ENCODE results near the gene CFAP74. TPM values are rescaled to one million over a fixed set of nuclear protein-coding genes. Genes with fewer than 3 reads are reported as not detected.
A peak's percentile ranks its signal among the peaks of the same experiment; 100 is the strongest.

CFAP74 gene
- total RNA-seq, 1 donor from 2014 or later = 0.41 TPM

DNA sequence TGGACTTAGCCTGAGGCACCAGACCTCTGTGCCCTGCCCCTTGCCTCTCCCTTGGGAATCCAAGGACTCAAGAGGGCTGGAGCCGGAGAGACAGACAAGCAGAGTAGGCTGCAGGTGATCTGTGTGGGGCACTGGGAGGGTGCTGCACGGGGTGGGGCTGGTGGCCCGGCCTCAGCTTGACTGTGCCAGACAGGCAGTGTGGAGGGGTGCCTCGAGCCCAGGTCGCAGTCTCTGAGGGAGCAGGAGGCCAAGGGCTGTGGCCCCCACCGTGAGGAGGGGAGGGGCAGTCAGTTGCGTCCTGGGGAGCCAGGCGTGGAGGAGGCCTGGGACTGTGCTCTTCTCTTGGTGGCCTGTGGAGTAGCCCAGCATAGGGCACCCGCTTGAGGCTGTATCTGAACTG is 19.6 kb upstream of the CFAP74 start:
- DNase-seq (ENCODE audit: low spot score in 2 of 2) (no peak), FAIRE-seq (no peak)

DNA sequence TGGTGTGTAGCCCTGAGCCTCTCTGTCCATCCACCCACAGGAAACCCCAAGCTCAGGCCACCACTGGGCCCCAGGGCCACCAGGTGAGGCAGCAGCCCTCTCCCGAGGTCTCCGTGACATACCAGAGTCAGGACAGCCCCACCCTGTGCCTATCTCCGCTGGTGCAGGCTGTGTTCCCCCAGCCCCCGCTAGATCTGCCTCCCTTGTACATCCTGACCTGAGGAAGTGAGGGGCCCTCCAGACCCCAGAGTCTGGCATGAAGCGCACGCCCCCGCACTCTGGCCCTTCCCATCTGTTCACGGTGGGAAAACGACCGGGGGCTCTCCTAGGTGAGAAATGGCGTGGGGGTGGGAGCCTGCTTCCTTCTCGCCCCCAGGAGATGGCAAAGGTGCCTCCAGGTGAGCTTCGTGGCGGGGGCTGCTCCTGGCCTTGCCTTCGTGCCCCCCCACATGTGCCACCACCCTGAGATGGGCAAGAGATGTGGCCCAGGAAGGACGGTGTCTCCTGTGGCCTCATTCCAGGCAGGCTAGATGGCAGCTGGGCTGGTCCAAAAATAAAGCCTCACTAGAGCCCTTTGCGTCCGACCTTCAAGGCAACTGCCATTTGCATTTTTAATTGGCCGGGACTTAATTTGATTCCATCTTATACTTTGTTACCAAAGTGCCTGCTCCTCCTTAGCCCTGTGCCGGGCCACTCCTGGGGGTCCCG is 18.6 kb upstream of the CFAP74 start:
- DNase-seq (ENCODE audit: low spot score in 2 of 2) = no peak
- no peak for FAIRE-seq

DNA sequence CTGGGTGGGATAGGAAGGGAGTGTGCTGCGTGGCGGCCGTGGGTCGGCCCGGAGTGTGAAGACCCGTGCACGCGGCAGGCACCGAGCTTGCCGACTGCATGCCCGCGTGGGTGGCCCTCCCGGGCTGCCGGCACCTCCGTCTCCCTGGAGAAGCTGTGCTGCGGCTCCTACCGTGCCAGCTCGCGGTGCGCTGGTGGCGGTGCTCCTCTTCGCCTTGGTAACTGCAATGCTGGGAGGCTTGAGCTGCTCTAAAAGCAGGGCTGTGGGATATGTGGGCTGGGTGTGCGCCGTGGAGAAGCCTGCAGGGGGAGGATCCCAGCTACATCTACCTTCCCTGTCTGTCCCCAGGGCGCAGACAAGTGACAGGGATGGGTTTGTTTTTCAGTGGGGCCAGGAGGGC is 18.0 kb upstream of the CFAP74 start:
- no peak for DNase-seq (ENCODE audit: low spot score in 2 of 2)
- no peak for FAIRE-seq

DNA sequence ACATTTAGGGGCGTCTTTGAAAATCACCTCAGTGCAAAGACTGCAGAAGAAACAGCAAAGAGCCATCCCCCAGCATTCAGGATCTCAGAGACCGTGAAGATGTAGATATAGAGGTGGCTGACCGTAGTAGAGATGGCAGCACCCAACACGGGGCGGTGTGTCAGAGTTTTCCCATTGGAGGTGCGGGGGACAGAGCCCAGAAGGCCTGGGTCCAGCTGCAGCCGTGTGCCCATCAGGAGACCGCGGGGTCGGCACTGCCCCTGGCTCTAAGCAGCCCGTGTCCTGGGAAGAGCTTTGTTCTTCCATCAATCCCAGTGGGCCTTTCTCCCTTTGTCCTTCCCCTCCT is 16.7 kb upstream of the CFAP74 start:
- DNase-seq (ENCODE audit: low spot score in 2 of 2) (no peak), FAIRE-seq (no peak)

DNA sequence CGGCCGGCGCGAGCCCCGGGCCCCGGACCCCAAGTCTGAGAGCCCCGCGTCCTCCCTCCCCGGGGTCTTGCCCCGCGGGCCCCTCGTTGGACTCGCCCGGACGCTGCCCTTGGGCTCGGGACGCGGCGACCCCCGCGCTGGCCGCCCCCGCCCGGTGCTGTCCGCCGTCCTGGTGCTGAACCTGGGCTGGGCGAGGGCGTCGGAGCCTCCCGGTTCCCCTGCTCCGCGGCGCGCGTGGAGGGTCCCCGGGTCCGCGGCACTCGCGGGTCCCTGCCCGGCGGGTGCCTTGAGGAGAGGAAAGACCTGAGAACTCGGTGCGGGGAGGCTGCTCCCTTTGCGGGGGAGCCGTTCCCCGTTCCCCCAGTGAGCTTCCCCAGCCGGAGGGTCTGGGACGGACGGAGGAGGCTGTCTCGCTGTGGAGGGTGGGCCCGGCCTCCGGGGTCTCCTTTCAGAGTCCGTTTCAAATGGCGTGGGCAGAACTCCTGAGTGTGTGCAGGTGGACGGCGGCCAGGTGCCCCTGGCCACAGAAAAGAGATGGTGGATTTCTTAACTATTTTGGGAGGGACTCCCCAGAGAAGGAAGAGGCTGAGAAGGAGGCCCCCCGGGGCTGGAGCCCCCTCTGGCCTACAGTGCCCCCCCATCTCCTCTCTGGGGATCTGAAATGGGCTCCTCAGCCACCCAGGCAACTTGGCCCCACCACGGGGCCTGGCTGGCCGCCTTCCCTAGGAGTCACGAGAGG is 16.2 kb upstream of the CFAP74 start:
- DNase-seq (ENCODE audit: low spot score in 2 of 2) = no peak
- no peak for FAIRE-seq

DNA sequence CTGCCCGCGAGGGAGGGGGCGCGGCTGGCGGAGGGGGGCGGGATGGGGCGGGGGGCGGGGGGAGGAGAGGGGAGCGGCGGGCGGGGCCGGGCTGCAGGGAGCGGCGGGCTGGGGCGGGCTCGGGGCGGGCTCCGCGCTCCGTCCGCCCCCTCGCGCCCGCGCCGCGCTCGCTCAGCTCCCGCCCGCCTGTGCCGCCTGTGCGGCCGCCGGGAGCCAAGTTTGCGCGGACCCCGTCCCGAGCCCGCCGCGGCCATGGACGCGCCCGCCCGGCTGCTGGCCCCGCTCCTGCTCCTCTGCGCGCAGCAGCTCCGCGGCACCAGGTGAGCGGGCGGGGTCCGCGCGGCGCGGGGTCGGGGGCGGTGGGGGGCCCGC is 15.6 kb upstream of the CFAP74 start, which contains the start of gene GABRD:
Gene GABRD (plus strand): TSS at position 174 of the 372 bp plus-strand sequence. CDS start 79 bp downstream, at position 253.
- DNase-seq (ENCODE audit: low spot score in 2 of 2) (peak in 1 of 2 donors; percentile 76), FAIRE-seq (no peak)

DNA sequence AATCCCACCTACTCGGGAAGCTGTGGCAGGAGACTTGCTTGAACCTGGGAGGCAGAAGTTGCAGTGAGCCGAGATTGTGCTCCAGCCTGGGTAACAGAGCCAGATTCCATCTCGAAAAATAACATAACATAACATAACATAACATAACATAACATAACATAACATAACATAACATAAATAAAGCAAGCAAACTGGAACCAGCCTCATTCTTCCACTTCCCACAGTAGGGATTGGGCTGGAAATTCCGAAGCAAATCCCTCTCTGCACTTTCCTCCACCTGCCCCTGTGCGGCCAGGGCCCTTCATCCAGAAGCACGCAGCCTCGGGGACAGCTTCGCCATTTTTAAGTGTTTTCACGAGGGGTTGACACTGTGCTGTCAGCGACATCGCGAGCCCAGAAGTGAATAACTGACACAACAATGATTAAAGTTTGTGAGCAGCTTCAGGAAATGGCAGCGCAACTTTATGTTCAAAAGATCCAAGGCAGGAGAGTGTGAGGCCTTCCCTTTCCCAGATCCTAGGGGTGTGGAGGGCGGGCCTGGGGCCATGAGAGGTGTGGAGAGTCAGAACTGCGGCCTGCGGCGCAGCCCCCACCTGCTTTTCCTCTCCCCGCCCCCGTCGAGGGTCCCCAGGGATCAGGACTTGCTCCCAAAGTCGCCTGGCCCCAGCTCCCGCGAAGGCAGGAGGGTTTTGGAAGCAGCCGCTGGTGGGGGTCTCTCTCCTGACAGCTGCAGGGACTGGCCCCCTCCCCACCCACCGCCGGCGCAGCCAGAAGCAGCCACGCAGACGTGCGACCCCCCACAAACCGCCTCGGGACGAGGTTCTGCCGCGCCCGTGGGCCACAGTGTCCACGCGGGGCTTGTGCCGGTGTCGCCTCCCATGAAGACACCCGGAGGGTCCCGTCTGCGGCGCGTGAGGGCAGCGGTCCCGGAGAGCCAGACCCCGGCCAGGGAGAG is 14.9 kb upstream of the CFAP74 start:
- no peak for DNase-seq (ENCODE audit: low spot score in 2 of 2)
- no peak for FAIRE-seq

DNA sequence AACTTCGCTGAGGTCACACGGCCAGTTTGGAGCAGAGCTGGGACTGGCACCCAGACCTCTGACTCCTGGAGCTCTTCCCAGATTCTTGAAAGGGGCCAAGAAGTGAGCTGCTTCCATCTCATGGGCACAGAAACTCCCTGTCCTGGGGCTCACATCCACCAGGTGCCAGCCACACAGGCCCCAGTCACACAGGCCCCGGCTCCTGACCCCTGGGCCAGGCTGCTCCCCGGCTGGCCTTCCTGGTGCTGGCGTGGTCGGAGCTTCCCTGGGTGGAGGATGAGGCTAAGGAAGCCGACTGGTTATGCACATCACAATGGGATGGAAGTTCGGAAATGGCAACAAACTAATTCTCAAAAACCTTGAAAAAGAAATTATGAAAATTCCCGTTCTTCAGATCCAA is 12.5 kb upstream of the CFAP74 start:
- FAIRE-seq = no peak
- DNase-seq (ENCODE audit: low spot score in 2 of 2) = no peak

DNA sequence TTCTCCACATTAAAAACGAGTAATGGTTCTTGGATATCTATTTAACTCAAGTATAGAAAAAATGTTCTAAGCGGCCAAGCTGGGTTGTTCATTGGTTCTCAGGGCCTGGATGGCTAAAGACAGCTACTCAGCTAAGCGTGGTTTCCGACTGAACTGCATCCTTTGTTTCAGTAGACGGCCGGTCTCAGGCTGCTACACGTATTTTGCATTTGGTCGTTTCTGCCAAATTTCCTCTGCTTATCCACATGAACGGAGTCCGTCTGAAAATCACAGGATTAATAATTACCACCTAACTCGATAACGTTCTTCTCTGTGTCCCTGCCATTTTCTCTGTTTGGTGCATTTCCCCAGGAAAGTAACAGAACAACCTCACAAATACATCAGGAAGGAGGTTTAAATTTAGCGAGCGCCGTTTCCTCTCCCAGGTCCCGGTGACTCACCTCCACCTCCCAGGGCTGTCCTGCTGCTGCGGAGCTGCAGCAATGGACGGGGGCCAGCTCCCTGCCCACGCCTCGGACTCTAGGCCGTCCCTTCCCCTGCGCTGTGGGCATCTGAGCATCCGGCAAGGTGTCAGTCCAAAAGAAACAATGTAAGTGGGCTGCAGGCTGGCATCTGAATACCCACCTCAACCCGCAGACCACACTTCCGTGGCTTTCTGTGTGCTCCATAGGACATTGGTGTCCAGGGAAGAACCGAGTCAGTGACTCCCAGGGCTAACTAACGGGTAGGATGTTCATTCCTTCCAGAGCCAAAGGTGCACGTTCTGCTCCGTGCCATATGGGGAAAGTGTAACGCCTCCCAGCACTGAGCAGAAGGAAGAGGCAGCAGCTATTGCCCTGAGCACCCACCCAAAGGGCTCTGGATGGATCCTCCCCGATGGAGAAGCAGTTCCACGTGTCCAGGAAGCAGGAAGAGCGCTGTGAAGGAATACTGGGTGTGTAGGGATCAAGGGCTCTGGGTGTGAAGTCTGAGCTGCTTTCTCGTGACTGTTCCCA is 11.5 kb upstream of the CFAP74 start:
- DNase-seq (ENCODE audit: low spot score in 2 of 2) = no peak
- no peak for FAIRE-seq

DNA sequence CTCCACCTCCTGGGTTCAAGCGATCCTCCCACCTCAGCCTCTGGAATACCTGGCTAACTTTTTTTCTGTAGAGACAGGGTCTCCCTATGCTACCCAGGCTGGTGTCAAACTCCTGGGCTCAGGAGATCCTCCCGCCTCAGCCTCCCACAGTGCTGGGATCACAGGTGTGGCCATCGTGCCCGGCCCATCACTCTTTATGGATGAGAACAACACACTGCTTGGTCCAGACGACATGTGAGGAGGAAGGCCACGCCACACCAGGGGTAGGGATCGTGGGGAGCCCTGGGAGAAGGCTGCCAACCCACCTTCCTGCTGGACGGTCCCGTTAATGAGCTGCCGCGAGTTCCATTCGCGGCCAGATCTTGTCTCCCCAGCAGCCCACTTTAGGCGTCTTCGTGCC is 10.6 kb upstream of the CFAP74 start:
- no peak for DNase-seq (ENCODE audit: low spot score in 2 of 2)
- FAIRE-seq = no peak

DNA sequence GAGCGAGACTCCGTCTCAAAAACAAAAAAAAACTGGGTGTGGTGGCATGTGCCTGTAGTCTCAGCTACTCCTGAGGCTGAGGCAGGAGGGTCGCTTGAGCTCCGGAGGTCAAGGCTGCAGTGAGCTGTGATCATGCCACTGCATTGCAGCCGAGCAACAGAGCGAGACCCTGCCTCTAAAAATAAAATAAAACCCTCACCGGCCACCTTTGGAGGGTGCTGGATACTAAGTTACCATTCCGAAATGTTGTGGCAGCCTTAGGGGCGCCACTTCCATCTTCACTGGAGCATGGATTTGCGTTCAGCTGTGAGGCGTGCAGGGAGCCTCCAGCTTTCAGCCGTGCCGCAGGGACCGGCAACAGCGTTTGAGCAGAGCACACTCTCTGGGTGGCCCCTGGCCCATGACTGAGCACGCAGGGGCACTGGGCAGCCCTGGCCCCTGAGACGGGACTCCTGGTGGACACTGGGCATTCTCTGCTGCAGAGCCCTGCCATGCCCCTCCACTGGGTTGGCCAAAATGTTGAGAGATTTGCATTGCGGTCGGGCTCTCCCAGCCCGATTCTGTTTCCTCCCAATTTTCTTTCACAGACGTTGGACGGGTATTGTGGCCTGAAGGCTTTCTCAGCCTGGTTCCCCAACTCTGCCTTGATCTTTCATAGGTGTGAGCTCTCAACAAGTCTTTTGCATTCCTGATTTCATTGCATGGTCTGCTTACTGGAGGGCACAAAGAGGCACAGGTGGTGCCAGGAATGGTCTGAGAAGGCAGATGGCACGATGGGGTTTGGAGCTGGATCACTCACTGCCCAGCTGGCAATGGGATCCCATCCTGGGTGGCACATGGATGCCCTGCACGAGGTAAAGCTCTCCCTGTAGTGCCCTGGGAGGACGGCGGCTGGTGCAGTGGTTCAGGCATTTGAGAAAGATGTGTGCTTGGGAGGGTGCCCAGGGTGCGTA is 5.8 kb upstream of the CFAP74 start:
- DNase-seq (ENCODE audit: low spot score in 2 of 2) = no peak
- no peak for FAIRE-seq

DNA sequence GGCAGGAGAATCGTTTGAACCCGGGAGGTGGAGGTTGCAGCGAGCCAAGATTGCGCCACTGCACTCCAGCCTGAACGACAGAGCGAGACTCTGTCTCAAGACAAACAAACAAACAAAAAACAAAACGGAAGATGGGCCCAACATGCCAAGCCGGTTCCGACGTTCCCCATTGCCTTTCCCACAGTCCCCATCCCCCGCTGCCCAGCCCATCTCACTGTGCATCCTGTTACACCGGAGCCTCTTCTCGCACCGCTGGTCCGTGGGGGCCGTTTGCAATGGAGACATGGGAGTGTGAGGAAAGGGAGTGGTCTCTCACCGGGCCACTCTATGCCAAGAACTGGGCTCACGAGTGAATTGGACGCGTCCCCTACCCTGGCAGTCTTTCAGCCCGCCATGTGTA is 1.3 kb upstream of the CFAP74 start:
- no peak for DNase-seq (ENCODE audit: low spot score in 2 of 2)

DNA sequence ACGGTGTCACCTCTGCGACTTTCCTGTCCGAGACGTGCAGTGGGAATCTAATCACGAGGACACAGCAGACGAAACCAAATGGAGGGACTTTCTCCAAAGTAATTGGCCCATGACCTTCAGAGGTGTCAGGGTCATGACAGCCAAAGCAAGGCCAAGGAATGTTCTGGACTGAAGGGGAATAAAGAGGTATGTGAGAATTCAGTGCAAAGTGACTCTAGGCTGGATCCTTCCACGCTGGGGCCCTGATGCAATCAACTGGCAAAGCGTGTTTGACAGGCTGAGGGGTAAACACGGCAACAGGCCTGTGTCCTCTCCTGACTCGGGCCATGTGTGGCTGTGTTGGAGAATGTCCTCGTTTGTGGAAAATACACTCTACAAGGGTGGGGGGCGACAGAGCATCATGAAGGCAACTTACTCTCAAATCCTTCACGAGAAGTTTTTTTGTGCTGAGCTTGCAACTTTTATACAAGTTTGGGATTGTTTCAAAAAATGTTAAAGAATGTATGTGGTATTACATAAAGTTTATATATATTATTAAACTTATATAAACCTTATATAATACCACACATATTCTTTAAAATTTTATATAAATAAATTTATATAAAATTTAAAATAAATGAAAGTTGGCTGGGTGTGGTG is 1.7 kb downstream of the CFAP74 start:
- FAIRE-seq = no peak

More for the DNA sequence above, 1.3 kb upstream of the CFAP74 start:
- FAIRE-seq = no peak

DNA sequence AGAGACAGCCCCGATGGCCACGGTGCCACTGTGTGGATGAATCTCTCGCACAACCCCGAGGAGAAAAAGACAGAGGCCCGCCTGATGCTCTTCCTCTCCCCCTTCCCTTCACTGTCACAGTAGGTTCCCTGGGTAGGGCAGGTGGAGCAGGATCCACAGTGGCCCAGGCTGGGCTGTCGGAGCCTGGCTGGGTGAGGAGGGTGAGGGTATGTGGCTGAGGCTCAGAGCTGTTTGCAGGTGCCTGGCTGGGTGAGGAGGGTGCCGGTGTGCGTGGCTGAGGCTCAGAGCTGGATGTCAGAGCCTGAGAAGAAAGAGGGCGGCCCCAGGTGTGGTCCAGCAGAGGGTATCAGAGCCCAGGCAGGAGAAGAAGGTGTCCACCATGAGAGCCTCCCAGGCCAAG is 2.7 kb downstream of the CFAP74 start:
- FAIRE-seq (no peak), DNase-seq (ENCODE audit: low spot score in 2 of 2) (no peak)

More for the DNA sequence above, 1.7 kb downstream of the CFAP74 start:
- DNase-seq (ENCODE audit: low spot score in 2 of 2) = no peak

DNA sequence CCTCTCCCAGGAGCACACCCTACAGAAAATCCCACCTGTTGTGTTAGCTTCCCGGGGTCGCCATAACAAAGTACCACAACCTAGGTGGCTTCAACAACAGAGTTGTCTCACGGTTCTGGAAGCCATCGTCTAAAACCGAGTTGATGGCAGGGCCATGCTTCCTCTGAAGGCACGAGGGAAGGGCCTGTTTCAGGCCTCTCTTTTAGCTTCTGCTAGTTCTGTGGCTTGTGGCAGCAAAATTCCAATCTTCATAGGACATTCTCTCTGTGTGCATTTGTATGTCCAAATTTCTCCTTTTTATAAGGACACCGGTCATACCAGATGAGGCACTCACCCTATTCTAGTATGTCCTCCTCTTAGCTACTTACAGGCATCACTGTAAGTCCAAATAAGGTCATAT is 3.2 kb downstream of the CFAP74 start:
- DNase-seq (ENCODE audit: low spot score in 2 of 2) (no peak), FAIRE-seq (no peak)

DNA sequence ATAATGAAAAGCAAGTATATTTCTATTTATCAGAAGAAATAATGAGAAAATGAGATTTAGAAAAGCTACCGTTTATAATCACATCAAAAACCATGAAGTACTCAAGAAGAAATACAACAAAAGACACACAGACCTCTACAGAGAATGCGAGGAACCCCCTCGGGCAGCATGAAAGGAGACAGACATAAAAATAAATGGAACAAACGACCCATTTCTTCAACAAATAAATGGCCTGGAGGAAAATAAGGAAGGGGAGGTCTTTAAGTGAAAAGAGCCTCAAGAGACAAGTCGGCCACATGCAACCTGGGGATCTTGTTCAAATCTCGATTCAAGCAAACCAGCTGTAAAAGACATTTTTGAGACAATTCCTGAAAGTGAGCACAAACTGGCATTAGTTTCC is 6.0 kb downstream of the CFAP74 start:
- no peak for FAIRE-seq
- no peak for DNase-seq (ENCODE audit: low spot score in 2 of 2)

DNA sequence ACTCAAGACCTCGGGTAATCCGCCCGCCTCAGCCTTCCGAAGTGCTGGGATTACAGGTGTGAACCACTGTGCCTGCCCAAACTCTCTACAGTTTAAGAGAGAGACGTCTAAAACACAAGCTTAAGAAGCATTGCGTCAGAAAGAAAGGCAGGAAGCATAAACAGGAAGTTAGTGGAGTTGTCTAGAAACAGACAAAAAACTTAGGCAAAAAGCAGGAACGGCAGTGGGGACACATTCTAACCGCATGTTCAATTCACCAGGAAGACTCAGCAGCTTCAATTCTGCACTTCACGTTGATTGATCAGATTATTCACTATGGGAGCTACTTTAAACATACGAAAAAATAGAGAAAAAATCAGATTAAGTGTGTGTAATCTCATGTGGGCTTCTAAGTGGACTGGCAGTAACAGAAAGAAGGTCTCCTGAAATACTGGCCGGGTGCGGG is 7.4 kb downstream of the CFAP74 start:
- FAIRE-seq = no peak

DNA sequence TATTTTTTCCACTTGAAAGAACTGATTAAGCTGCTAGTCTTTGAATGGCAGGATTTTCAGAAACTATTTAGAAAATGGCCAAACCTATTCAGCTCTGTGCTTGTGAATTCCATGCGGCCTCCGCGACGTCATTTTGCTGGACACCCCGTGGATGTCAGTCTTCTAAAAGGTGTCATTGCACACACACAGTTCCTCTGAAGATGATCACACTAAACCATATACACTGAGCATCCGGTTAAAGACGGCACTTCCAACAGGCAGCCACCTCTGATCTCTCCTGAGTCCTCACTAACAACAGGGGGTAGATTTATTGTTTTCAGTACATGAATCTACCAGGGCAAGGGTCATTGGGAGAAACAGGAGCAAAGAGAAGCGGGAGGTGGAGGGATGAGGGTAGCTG is 9.1 kb downstream of the CFAP74 start:
- FAIRE-seq = no peak
- no peak for DNase-seq (ENCODE audit: low spot score in 2 of 2)

More for the DNA sequence above, 7.4 kb downstream of the CFAP74 start:
- DNase-seq (ENCODE audit: low spot score in 2 of 2) = no peak
